Fibroblast of lung (primary cell): ENCODE data around the gene TTC19. TPM values are rescaled to one million over a fixed set of nuclear protein-coding genes. Genes with fewer than 3 reads are reported as not detected.
"Not testable (repeated sequence)": the region's sequence is repeated elsewhere in the genome, so short reads cannot be mapped to it uniquely, and the experiment has no call there.

Experiments
- DNase-seq, 2 donors: peaks; one replicate each; pipeline versions ENCODE4 v3.0.0 to v3.0.0-alpha.2; 2010; ENCODE audit warnings: low read depth in 2 of 2
- H2AFZ ChIP-seq: 2 replicates; pipeline ENCODE4 v1.5.1; 2012; ENCODE audit warnings: low read length, control low read depth, inconsistent platforms
- H3K27ac ChIP-seq: 2 replicates; pipeline ENCODE4 v1.5.1; 2011; ENCODE audit warnings: low read length, control low read depth; ENCODE audit not compliant: insufficient read depth
- H3K27me3 ChIP-seq: 2 replicates; pipeline ENCODE4 v1.5.1; 2011; ENCODE audit warnings: mild to moderate bottlenecking, low read length; ENCODE audit not compliant: control insufficient read depth, insufficient read depth
- H3K36me3 ChIP-seq: 2 replicates; pipeline ENCODE4 v1.5.1; 2011; ENCODE audit warnings: low read length; ENCODE audit not compliant: control insufficient read depth, insufficient read depth
- H3K4me1 ChIP-seq: 2 replicates; pipeline ENCODE4 v1.5.1; 2011; ENCODE audit warnings: low read length; ENCODE audit not compliant: control insufficient read depth, insufficient read depth; ENCODE audit errors: extremely low read depth
- H3K4me2 ChIP-seq: 2 replicates; pipeline ENCODE4 v1.5.1; 2011; ENCODE audit warnings: low read length, control low read depth; ENCODE audit not compliant: insufficient read depth; ENCODE audit errors: extremely low read depth
- H3K4me3 ChIP-seq, 4 experiments: fragments of 200-600 bp in 1 of 4; sonication (generic) in 1 of 4; replicated peaks in 1 of 4; 2 replicates each; pipeline ENCODE4 v1.5.1; 2011 to 2016; ENCODE audit warnings: low read length in 4 of 4, low read depth in 3 of 4, mild to moderate bottlenecking in 3 of 4, control low read depth in 2 of 4, inconsistent platforms in 1 of 4, mixed read lengths in 1 of 4; ENCODE audit not compliant: insufficient read depth in 1 of 4; ENCODE audit errors: control extremely low read depth in 1 of 4
- H3K79me2 ChIP-seq: 2 replicates; pipeline ENCODE4 v1.5.1; 2012; ENCODE audit warnings: mild to moderate bottlenecking, low read length, inconsistent platforms; ENCODE audit not compliant: control insufficient read depth, insufficient read depth
- H3K9ac ChIP-seq: 2 replicates; pipeline ENCODE4 v1.5.1; 2011; ENCODE audit warnings: mild to moderate bottlenecking, low read length, control low read depth; ENCODE audit not compliant: insufficient read depth
- H3K9me3 ChIP-seq: 2 replicates; pipeline ENCODE4 v1.5.1; 2012; ENCODE audit warnings: low read depth, low read length; ENCODE audit not compliant: control insufficient read depth, insufficient read depth
- H4K20me1 ChIP-seq: 2 replicates; pipeline ENCODE4 v1.5.1; 2011; ENCODE audit warnings: low read length; ENCODE audit not compliant: control insufficient read depth, insufficient read depth; ENCODE audit errors: extremely low read depth
- EZH2 ChIP-seq: IDR thresholded peaks from 2 replicates; pipeline ENCODE4 v1.5.1; 2012; ENCODE audit warnings: low read length, control low read depth, mild to moderate bottlenecking; ENCODE audit errors: missing control alignments
- polyA plus RNA-seq, 2 donors: library from polyadenylated mRNA; depleted of rRNA in 1 of 2; stranded (reverse) in 1 of 2; unstranded in 1 of 2; fragments of >200 nt; gene quantifications; 2 replicates each; pipeline ENCODE4 v1.2.1, GENCODE V29; 2011 to 2012; ENCODE audit warnings: missing spikeins in 1 of 2
- total RNA-seq: library from RNA; depleted of rRNA; stranded (reverse); fragments of >200 nt; gene quantifications from 2 replicates; pipeline ENCODE4 v1.2.1, GENCODE V29; 2014
- TF ChIP-seq, protein P1 (sequence below), 2 donors: IDR thresholded peaks in 1 of 2; conservative IDR thresholded peaks in 1 of 2; 1 replicate in 1 of 2; 2 replicates in 1 of 2; pipeline ENCODE4 v1.5.1; 2011 to 2012; ENCODE audit warnings: low read length in 2 of 2, control low read depth in 1 of 2, inconsistent platforms in 1 of 2, low read depth in 1 of 2, mild to moderate bottlenecking in 1 of 2

TTC19 gene
- total and polyA plus RNA-seq, 2 donors (not counting 1 experiment from before 2014, with no cell fraction given): 4.2 to 23.0 TPM

DNA sequence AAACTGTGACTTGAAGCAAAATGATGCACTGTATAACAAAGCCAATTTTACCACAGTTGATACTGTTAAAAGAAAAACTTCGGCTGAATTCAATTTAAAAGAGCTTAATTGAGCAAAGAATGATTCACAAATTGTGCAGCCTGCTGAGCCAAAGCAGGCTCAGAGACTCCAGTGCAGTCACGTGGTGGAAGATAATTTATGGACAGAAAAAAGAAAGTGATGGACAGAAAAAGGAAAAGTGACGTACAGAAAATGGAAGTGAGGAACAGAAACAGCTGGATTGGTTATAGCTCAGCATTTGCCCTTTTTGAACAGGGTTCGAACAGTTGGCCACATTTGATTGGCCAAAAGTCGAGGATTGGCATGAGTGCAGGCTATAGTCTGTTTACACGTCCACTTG, 25.8 kb upstream of the TTC19 start:
- DNase-seq: no peak
- no peaks in the 10 kb centered on the region for H3K79me2 ChIP-seq
- no peaks in the 10 kb centered on the region for H3K4me1 ChIP-seq

DNA sequence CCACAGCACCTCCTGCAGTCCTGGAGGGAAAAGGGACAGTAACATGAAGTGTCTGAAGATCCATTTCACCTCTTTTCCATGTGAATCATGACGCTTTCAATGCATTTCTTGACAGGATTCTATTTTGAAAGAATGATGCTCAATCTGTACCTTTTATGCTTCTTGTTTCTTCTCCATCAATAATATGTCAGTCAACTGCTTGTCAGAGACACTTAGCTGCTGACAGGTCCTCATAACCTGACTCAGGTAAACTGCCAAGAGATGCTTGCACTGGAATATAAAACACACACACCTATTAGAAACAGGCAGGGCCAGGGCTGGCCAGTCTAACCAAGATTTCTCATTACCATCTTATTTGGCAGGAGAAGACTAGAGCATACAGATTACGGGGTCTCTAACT, 21.7 kb upstream of the TTC19 start:
- DNase-seq: no peak
- Histone ChIP-seq H3K4me1 (peaks cover 2% of the 10 kb centered on the region), H2AFZ (no peak overlapping the region), H3K79me2 (no peaks in the 10 kb centered on the region), H3K4me3 (no peak overlapping the region), H3K36me3 (peaks cover 2% of the 10 kb centered on the region), H3K27me3 (no peaks in the 10 kb centered on the region), H3K27ac (no peak overlapping the region), H3K9me3 (no peaks in the 10 kb centered on the region), H3K4me2 (no peak overlapping the region), H3K9ac (no peak overlapping the region), H4K20me1 (no peaks in the 10 kb centered on the region)
- no peak for TF ChIP-seq EZH2

More for the DNA sequence above, 25.8 kb upstream of the TTC19 start:
- Histone ChIP-seq H3K27me3 (no peaks in the 10 kb centered on the region), H3K9me3 (no peaks in the 10 kb centered on the region), H3K9ac (no peak overlapping the region), H3K27ac (no peak overlapping the region), H3K4me2 (no peak overlapping the region), H3K36me3 (peaks cover 2% of the 10 kb centered on the region), H4K20me1 (no peaks in the 10 kb centered on the region), H3K4me3 (no peak overlapping the region), H2AFZ (no peak overlapping the region)
- TF ChIP-seq, protein P1, sequence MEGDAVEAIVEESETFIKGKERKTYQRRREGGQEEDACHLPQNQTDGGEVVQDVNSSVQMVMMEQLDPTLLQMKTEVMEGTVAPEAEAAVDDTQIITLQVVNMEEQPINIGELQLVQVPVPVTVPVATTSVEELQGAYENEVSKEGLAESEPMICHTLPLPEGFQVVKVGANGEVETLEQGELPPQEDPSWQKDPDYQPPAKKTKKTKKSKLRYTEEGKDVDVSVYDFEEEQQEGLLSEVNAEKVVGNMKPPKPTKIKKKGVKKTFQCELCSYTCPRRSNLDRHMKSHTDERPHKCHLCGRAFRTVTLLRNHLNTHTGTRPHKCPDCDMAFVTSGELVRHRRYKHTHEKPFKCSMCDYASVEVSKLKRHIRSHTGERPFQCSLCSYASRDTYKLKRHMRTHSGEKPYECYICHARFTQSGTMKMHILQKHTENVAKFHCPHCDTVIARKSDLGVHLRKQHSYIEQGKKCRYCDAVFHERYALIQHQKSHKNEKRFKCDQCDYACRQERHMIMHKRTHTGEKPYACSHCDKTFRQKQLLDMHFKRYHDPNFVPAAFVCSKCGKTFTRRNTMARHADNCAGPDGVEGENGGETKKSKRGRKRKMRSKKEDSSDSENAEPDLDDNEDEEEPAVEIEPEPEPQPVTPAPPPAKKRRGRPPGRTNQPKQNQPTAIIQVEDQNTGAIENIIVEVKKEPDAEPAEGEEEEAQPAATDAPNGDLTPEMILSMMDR (conservative IDR thresholded peaks at IDR 0.05 in 1 of 2, IDR thresholded peaks at IDR 0.05 in 1 of 2; ENCODE audit: low read depth in 1 of 2, low read length in 2 of 2): no peak
- no peak for TF ChIP-seq EZH2

DNA sequence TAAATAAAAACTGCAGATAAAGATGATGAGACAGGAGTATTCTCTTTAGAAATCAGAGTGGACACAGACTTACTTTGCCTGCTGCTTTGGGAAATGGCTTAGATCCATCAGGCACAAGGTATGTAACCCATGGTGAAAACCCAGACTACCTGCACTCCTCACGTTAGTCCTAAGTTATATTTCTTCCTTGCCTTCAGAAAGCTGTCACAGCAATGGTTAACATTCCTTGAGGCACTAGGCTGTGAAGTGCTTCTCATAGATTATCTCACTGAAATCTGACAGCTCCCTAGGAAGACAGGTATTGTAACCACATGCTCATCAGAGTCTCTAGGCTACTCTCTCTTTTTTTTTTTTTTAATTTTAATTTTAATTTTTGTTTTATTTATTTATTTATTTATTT, 21.0 kb upstream of the TTC19 start:
- TF ChIP-seq, protein P1 (conservative IDR thresholded peaks at IDR 0.05 in 1 of 2, IDR thresholded peaks at IDR 0.05 in 1 of 2; ENCODE audit: low read depth in 1 of 2, low read length in 2 of 2): no peak
- TF ChIP-seq EZH2: no peak
- Histone ChIP-seq H3K27ac (no peak overlapping the region), H3K27me3 (no peaks in the 10 kb centered on the region), H3K4me3 (no peak overlapping the region), H3K4me1 (peaks cover 2% of the 10 kb centered on the region), H3K79me2 (no peaks in the 10 kb centered on the region), H2AFZ (no peak overlapping the region), H4K20me1 (no peaks in the 10 kb centered on the region), H3K9ac (no peak overlapping the region), H3K36me3 (peaks cover 2% of the 10 kb centered on the region), H3K4me2 (no peak overlapping the region), H3K9me3 (no peaks in the 10 kb centered on the region)
- no peak for DNase-seq

DNA sequence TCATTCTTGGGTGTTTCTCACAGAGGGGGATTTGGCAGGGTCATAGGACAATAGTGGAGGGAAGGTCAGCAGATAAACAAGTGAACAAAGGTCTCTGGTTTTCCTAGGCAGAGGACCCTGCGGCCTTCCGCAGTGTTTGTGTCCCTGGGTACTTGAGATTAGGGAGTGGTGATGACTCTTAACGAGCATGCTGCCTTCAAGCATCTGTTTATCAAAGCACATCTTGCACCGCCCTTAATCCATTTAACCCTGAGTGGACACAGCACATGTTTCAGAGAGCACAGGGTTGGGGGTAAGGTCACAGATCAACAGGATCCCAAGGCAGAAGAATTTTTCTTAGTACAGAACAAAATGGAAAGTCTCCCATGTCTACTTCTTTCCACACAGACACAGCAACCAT, 20.6 kb upstream of the TTC19 start:
- not testable (repeated sequence) for H2AFZ ChIP-seq, H4K20me1 ChIP-seq, H3K4me2 ChIP-seq, H3K27ac ChIP-seq, H3K36me3 ChIP-seq, H3K9ac ChIP-seq, H3K9me3 ChIP-seq, H3K79me2 ChIP-seq, H3K27me3 ChIP-seq, H3K4me1 ChIP-seq, DNase-seq, H3K4me3 ChIP-seq
